Left lung (tissue), 10 donors: ENCODE measurements around the gene GNAT1. TPM values are rescaled to one million over a fixed set of nuclear protein-coding genes. Genes with fewer than 3 reads are reported as not detected.
A peak's percentile ranks its signal among the peaks of the same experiment; 100 is the strongest.

Source experiments
- ATAC-seq: fragments of 200-7000 bp; cut with Tn5 transposase; one replicate; pipeline ENCODE4 v1.9.1; 2020; ENCODE audit warnings: moderate library complexity
- DNase-seq, 4 donors: peaks; one replicate each; pipeline ENCODE4 v3.0.0-alpha.2; 2013 to 2020
- H3K27ac ChIP-seq, 2 donors: fragments of 200-600 bp; sonication (generic) in 1 of 2; one replicate each; pipeline versions ENCODE4 v1.5.0 to v1.8.0; 2020 to 2021
- H3K27me3 ChIP-seq, 2 donors: fragments of 200-600 bp; sonication (generic) in 1 of 2; one replicate each; pipeline versions ENCODE4 v1.5.0 to v1.8.0; 2020 to 2021
- H3K36me3 ChIP-seq, 2 donors: fragments of 200-600 bp; sonication (generic) in 1 of 2; one replicate each; pipeline versions ENCODE4 v1.5.0 to v1.8.0; 2020 to 2021
- H3K4me1 ChIP-seq, 2 donors: fragments of 200-600 bp; one replicate each; pipeline ENCODE4 v1.8.0; 2021
- H3K4me3 ChIP-seq, 2 donors: fragments of 200-600 bp; sonication (generic) in 1 of 2; one replicate each; pipeline versions ENCODE4 v1.5.0 to v1.8.0; 2020 to 2021; ENCODE audit warnings: mild to moderate bottlenecking in 1 of 2
- H3K9me3 ChIP-seq, 2 donors: fragments of 200-600 bp; sonication (generic) in 1 of 2; one replicate each; pipeline versions ENCODE4 v1.5.0 to v1.8.0; 2020 to 2021
- intact Hi-C, 2 donors: fragments of 100-400 bp; cut with DNase I; formaldehyde crosslinking; loops; one replicate each; pipeline versions ENCODE4 v1.11.2 to v1.14.2; 2022
- polyA plus RNA-seq, 6 donors: library from polyadenylated mRNA; unstranded; fragments of 120-200 nt; gene quantifications; one replicate each; pipeline ENCODE4 v1.2.1, GENCODE V29; 2013; ENCODE audit not compliant: insufficient read length in 6 of 6
- total RNA-seq, 2 donors: library from RNA; stranded (reverse); fragmentation: NEBNext Ultra II Directional; extraction: Animal tissue kit (Norgen Biotek cat#: 25700); gene quantifications; one replicate each; pipeline ENCODE4 v1.2.1, GENCODE V29; 2021
- TF ChIP-seq, protein P1 (sequence below), 2 donors: fragments of 200-600 bp; sonication (generic) in 1 of 2; IDR thresholded peaks; one replicate each; pipeline versions ENCODE4 v1.5.0 to v1.8.0; 2021; ENCODE audit warnings: antibody characterized with exemption in 2 of 2
- donor health status: DM: no; HTN: yes; CAD: no.
- donor health status: DM: no; HTN: no; CAD: no.

Gene GNAT1
- total and polyA plus RNA-seq, 8 donors = not detected

DNA sequence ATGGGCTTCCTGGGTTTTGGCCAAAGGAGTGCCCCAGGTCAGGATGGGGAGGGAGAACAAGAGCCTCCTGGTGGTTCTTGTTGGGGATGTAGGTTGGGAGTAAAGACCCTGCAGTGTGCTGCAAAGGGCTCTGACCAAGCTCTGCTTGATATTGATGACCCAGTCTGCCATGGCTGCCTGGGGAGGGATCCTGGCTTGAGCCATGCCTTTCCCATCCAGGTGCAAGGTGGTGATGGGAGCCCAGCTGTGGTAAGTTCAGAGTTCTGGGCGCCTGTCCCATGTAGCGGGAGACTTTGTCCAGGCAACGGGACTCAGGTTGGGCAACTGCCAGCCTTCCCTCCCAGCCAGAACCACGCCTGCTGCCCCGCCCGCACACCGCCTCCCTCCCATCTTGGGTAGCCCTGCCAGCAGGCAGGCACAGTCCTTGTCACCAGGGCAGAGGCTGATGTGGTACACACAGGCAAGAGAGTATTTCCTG lies 47.2 kb downstream of the GNAT1 start:
- H3K4me3 ChIP-seq = peak overlapping the region; percentile 89 to 94
- H3K27ac ChIP-seq = peak overlapping the region; percentile 92 to 98
- TF ChIP-seq, protein P1, sequence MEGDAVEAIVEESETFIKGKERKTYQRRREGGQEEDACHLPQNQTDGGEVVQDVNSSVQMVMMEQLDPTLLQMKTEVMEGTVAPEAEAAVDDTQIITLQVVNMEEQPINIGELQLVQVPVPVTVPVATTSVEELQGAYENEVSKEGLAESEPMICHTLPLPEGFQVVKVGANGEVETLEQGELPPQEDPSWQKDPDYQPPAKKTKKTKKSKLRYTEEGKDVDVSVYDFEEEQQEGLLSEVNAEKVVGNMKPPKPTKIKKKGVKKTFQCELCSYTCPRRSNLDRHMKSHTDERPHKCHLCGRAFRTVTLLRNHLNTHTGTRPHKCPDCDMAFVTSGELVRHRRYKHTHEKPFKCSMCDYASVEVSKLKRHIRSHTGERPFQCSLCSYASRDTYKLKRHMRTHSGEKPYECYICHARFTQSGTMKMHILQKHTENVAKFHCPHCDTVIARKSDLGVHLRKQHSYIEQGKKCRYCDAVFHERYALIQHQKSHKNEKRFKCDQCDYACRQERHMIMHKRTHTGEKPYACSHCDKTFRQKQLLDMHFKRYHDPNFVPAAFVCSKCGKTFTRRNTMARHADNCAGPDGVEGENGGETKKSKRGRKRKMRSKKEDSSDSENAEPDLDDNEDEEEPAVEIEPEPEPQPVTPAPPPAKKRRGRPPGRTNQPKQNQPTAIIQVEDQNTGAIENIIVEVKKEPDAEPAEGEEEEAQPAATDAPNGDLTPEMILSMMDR (IDR thresholded peaks at IDR 0.05) = no peak
- DNase-seq = peak in 2 of 4 donors; percentile 88 to 94
- peak; percentile 39 for ATAC-seq
- H3K9me3 ChIP-seq = no peaks in the 10 kb centered on the region
- peaks cover 36 to 74% of the 10 kb centered on the region in 2 donors for H3K4me1 ChIP-seq
- peaks cover 0 to 34% of the 10 kb centered on the region in 2 donors for H3K36me3 ChIP-seq
- intact Hi-C loops = no loop called here
- H3K27me3 ChIP-seq = no peaks in the 10 kb centered on the region

DNA sequence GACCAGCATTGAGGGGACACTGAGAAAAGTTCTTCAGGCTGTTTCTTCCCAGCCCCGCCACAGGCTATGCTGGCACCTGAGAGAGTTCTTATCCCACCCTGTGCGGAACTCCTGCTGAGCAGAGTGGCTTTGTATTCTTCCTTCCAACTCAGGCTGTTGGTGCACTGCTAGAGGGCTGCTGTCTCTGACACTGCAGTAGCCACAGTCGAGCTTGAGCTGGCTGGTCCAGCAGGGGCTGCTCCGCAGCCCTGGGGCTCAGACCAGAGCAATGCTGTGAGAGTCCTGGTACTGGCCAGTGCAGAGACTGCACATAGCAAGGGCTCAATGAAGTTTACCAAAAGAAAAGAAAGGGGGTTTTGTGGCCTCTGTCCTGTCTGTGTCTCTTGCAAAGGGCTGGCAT lies 48.2 kb downstream of the GNAT1 start:
- Histone ChIP-seq H3K4me3 (peak overlapping the region in 1 of 2 donors; percentile 94), H3K27me3 (no peaks in the 10 kb centered on the region), H3K9me3 (no peaks in the 10 kb centered on the region), H3K4me1 (peaks cover 44 to 74% of the 10 kb centered on the region in 2 donors), H3K36me3 (peaks cover 0 to 41% of the 10 kb centered on the region in 2 donors), H3K27ac (peak overlapping the region in 1 of 2 donors; percentile 98)
- ATAC-seq (no peak), DNase-seq (no peak)
- intact Hi-C loops = no loop called here
- TF ChIP-seq, protein P1 (IDR thresholded peaks at IDR 0.05) = no peak

DNA sequence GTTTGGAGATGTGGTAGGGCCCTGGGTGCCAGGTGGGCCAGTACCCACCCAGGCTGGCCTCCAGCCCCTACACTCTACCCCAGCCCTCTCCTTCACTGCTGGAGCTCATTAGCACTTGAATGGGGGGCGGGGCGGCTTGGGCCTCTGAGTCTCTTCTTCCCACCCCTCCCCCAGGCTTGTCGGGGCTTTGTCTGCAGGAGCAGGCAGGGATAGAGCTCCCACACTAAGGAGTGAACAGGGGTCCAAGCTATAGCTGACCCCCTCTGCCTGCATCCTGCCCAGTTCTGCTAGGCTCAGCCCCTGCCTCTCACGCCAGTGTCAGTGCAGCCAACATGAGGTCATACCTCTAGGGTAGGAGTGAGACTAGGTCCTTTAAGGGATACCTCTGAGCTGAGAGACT lies 49.8 kb downstream of the GNAT1 start:
- H3K9me3 ChIP-seq = no peaks in the 10 kb centered on the region
- TF ChIP-seq, protein P1 (IDR thresholded peaks at IDR 0.05) = no peak
- H3K27me3 ChIP-seq = no peaks in the 10 kb centered on the region
- H3K4me3 ChIP-seq = peak overlapping the region in 1 of 2 donors; percentile 26
- H3K36me3 ChIP-seq = peaks cover 0 to 42% of the 10 kb centered on the region in 2 donors
- H3K27ac ChIP-seq = peak overlapping the region; percentile 88 to 98
- H3K4me1 ChIP-seq = peaks cover 56 to 81% of the 10 kb centered on the region in 2 donors
- ATAC-seq (no peak), DNase-seq (no peak)
- intact Hi-C loops = no loop called here

DNA sequence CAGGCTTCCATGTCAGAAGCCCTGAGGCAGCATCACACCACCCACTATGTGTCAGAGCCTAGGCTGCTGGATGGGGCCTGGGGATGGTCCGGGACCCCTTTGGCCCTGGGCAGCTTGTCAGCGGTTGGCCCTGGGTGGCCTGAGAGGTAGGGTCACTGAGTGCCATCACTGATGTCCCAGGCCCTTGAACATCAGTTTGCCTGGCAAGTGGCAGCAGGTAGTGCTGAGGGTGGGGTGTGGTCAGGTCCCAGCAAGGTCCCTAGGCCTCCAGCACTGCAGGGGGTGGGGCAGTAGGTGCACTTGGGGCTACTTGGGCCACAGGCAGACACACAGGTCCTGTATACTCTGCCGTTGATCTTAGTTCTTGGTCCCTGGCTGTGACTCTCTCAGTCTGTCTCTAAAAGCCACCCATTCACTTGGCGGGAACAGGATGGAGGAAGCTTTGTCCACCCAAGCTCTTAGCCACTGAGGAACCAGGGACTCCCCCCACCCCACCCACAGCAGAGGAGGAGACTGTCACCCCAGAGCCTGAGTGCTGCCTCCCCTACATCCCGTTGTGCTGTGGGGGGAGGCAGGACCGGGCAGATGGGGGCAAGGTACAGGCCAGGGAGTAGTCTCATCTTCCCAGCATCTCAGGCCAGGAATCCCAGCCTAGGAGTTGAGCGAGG lies 50.4 kb downstream of the GNAT1 start:
- Histone ChIP-seq H3K36me3 (peaks cover 0 to 42% of the 10 kb centered on the region in 2 donors), H3K9me3 (no peaks in the 10 kb centered on the region), H3K4me3 (peak overlapping the region in 1 of 2 donors; percentile 26), H3K4me1 (peaks cover 63 to 87% of the 10 kb centered on the region in 2 donors), H3K27me3 (no peaks in the 10 kb centered on the region), H3K27ac (peak overlapping the region; percentile 88 to 98)
- ATAC-seq = no peak
- intact Hi-C loops = no loop called here
- TF ChIP-seq, protein P1 (IDR thresholded peaks at IDR 0.05) = no peak
- DNase-seq = no peak

DNA sequence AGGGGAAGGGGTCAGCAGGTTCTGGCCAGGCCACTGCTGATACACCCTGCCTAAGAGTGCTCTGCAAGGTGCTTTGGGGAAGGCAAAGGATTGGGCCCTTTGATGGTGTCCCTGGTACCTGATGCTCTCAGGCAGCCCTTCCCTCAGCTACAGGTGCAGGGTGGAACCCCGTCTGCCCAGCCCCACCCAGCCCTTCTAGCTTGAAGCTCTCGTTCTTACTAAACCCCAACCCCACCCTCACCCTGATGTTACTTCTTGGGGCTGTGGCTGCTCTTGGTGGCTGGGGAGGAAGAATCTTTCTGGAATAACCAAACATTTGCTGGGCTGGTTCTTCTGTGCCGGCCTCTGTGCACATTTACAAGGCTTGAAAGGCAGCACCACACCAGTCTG lies 51.0 kb downstream of the GNAT1 start:
- peaks cover 0 to 46% of the 10 kb centered on the region in 2 donors for H3K36me3 ChIP-seq
- peaks cover 68 to 93% of the 10 kb centered on the region in 2 donors for H3K4me1 ChIP-seq
- H3K9me3 ChIP-seq = no peaks in the 10 kb centered on the region
- no peak for DNase-seq
- no peak for ATAC-seq
- peak overlapping the region in 1 of 2 donors; percentile 26 for H3K4me3 ChIP-seq
- H3K27me3 ChIP-seq = no peaks in the 10 kb centered on the region
- peak overlapping the region; percentile 88 to 98 for H3K27ac ChIP-seq
- intact Hi-C loops = no loop called here
- TF ChIP-seq, protein P1 (IDR thresholded peaks at IDR 0.05) = no peak
